LNCAP (cell line): ENCODE results near the gene CPSF4.

Source experiments
- CTCF ChIP-seq: fragments of 450-650 bp; IDR thresholded peaks from 2 replicates; pipeline ENCODE4 v1.5.1; 2017; ENCODE audit warnings: mild to moderate bottlenecking

CPSF4 gene

GRCh38 chr7:99456288-99456687 is 17.5 kb downstream of the CPSF4 start:
- TF ChIP-seq CTCF, result no peak

- TF ChIP-seq CTCF, result no peak
These were observed 18.4 kb downstream of the CPSF4 start for GRCh38 chr7:99457050-99457649.

GRCh38 chr7:99457650-99458493 is 19.1 kb downstream of the CPSF4 start:
- TF ChIP-seq CTCF, result no peak

- peak; percentile 21; the same call in 1 of the 2 replicates for TF ChIP-seq CTCF
These were observed 20.3 kb downstream of the CPSF4 start for GRCh38 chr7:99459087-99459486.

- no peak for TF ChIP-seq CTCF
These were observed 21.9 kb downstream of the CPSF4 start for GRCh38 chr7:99460651-99461050.

GRCh38 chr7:99461221-99461620 is 22.5 kb downstream of the CPSF4 start:
- TF ChIP-seq CTCF, result no peak

GRCh38 chr7:99465421-99465768 is 26.7 kb downstream of the CPSF4 start:
- no peak for TF ChIP-seq CTCF
